OCI-LY3 (cell line): ENCODE measurements around the gene DNMT3B.

Experiments used
- EZH2phosphoT487 ChIP-seq: fragments of 200-600 bp; shearing (Covaris generic); IDR thresholded peaks from 2 replicates; pipeline ENCODE4 v1.6.1; 2018; ENCODE audit warnings: antibody characterized with exemption, mixed run types, low read depth
- TF ChIP-seq, protein P1 (sequence below): fragments of 200-600, 300-600 bp; sonication (generic); IDR thresholded peaks from 2 replicates; pipeline ENCODE4 v1.5.1; 2014; ENCODE audit warnings: antibody characterized with exemption, low read length, low read depth

DNA sequence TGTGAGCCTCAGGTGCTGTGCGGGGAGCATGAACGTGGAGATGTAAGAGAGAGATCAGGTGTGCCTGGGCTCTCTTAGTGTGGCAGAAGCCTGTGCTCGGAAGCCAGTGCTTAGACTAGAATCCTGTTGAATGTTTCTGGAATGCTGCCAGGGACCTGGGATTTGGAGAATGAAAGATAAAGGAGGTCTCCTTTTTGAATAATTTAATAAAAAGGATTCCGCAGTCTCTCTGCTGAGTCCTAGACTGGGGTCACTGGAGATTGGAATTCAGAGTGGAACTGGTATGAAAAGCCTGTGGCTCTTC, 77.7 kb downstream of the DNMT3B start:
- TF ChIP-seq, protein P1, sequence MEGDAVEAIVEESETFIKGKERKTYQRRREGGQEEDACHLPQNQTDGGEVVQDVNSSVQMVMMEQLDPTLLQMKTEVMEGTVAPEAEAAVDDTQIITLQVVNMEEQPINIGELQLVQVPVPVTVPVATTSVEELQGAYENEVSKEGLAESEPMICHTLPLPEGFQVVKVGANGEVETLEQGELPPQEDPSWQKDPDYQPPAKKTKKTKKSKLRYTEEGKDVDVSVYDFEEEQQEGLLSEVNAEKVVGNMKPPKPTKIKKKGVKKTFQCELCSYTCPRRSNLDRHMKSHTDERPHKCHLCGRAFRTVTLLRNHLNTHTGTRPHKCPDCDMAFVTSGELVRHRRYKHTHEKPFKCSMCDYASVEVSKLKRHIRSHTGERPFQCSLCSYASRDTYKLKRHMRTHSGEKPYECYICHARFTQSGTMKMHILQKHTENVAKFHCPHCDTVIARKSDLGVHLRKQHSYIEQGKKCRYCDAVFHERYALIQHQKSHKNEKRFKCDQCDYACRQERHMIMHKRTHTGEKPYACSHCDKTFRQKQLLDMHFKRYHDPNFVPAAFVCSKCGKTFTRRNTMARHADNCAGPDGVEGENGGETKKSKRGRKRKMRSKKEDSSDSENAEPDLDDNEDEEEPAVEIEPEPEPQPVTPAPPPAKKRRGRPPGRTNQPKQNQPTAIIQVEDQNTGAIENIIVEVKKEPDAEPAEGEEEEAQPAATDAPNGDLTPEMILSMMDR, result no peak
- TF ChIP-seq EZH2phosphoT487, result no peak
